NCI-H146 treated with DMSO at 0.1 percent for 48 hours (cell line): ENCODE data around the gene EYA2.

ENCODE experiments used
- DNase-seq: peaks from one replicate; lab custom pipeline; 2025; ENCODE audit not compliant: unreplicated experiment; lab: John Stamatoyannopoulos, UW

The EYA2 gene

DNA sequence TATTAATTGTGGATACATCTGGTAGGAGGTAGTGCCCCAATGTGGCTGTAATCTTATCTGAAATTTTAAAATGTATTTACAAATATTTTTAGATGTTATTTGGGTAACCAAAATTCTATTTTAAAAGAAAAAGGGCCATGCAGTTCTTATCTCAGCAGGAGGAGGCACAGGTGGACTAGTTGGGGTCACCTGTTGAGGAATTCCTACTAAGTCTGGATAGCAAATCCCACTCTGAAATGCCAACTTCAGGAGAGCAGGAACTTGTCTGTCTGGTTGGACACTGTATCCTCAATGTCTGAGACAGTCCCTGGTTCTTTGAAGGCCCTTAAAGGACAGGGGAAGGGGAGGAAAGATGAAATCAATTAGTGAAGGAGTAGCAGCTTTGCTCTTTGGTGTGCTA lies 82.6 kb downstream of the EYA2 start:
- DNase-seq, result no peak

DNA sequence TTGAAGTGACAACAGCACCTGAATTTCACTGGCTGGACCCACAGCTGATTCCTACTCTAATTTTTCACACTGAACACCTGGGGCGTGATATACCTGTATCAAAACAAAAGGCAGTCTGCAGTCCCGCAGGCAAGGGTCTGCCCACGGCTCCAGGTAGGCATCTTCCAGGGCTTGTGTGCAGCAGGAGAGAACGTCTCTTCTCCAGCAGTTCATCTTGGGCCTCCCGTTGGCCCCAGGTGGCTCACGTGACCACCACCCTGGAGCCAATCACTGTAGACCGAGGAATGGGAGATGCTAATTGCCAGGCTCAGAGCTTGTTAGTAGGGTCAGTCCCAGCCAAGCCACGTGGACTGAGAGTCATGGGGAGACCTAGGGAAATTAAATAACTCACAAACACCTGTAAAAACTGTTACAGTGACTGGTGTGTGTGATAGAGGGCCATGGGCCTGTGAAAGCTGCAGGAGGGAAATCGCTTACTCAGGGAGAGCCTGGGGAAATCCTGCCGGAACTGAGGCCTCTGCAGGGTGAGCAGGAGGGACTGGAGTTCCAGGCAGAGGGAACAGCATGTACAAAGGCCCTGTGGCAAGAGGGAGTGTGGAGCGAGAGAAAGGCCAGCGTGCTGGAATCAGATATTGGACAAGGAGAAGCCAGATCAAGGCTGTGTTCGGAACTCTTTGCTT lies 83.4 kb downstream of the EYA2 start:
- no peak for DNase-seq

DNA sequence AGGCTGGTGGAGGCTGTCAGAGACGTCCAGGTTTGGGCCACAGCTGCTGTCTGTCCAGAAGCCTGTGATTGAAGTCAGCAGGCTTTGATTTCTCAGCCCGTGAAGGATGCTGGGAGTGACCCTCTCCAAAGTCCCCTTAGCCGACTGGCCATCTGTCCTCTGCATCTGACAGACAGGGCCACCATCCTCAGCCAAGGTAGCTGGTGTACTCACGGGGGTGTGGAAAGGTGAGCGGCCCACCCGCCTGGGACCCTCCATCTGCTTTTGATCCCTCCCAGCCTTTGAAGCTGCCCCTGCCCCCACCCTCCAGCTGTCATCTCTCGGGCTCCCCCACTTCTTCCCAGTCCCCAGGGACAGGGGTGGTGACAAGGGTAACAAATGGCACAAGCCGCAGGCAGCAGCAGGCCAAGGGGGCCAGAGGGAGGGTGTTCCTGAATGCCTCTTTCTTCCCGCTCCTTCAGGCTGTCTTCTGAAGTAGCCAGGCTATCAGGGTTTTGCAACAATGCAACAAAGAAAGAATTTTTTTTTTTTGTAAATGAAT lies 84.4 kb downstream of the EYA2 start:
- no peak for DNase-seq

DNA sequence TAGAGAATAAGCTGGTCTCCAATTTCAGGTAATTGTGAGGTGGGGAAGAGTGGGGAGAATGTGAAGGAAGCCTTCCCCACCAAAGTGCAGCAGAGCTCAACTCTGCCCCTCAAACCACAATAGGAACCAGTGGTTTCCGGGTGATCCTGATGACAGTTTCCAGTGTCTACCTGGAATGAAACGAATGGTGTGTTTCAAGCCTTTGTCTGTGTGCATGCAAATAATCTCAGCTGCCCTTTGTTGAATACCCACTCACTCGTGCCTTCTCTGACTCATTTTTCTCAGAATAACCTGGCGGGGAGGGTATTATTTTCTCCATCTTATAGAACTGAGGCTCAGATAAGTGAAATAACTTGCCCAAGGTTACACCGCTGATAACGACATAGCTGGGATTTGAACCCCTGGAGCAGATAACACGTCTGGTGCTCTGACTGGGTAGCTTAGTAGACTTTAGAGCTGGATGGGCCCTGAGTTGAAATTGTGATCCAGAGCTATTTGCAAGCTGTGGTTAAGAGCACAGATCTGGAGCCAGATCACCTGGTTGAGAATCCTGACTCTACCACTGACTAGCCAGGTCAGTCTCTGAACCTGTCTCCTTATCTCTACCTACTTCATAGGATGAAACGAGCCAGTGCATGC lies 85.1 kb downstream of the EYA2 start:
- DNase-seq, result no peak

DNA sequence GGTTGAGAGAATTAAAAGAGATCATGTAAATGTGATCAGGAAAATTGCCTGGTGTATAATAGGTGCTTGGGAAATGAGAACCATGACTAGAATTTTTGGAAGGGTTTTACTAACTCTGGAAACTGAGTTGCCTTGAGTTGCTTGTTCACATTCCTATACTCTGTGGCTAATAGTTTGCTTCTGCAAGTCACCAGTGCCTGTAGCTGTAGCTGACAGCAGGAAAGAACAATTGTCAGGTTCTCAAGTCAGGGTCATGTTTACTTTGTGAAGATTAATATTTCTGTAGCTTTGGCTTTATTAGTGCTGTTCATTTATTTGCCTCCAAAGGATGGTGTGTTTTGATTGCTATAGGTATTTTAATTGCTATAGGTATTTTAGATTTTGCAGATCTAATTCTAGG lies 86.5 kb downstream of the EYA2 start:
- DNase-seq, result no peak

DNA sequence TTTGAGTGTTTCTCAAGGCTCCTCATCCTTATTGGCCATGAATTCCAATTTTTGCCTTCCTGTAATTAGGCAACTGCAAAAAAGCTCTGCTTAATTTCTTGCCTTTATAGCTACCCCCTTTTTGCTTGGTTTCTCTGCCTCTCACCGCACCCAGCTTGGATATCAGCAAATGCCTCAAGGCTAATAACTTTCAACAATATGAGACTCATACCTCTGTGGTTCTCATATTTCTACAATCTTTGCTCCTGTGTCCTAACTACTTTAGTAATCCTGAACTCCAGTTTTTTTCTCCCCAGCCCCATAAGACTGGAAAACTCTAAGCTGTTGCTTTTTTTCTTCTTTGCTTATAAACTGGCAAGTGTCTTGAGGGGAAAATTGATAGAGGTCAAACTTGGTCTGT lies 88.8 kb downstream of the EYA2 start:
- DNase-seq, result no peak

DNA sequence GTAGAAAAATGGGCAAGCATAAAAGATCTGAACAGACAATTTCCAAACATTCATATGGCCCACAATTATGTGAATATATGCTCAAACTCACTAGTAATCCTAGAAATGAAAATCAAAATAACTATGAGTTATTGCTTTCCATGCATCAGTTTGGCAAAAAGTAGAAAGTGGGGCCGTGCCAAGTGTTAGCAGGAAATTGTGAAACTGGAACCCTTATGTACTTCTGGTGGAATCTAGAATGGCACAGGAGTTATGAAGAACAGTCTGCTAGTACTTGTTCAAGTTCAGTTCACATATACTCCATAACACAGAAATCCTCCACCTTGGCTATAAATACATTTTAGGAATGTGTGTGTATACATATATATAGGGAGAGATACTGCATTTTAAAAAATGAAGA lies 89.8 kb downstream of the EYA2 start:
- no peak for DNase-seq

DNA sequence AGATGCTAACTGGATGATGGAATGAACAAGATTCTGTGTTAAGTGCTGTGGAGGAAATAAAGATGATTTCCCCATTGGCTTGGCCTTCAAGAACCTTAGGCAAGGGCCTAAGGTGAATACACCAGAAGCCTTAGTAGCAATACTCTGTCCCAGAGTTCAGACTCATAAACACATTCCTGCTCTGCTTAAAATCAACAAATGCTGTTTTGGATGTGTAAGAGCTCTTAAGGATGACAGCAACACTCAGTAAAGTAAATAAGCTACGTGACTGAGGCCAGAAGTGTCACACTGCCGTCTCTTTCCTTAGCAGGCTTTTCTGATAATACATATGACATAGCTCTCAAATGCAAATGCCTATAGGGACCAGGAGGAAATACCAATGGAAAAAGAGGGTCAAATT lies 90.6 kb downstream of the EYA2 start:
- no peak for DNase-seq

DNA sequence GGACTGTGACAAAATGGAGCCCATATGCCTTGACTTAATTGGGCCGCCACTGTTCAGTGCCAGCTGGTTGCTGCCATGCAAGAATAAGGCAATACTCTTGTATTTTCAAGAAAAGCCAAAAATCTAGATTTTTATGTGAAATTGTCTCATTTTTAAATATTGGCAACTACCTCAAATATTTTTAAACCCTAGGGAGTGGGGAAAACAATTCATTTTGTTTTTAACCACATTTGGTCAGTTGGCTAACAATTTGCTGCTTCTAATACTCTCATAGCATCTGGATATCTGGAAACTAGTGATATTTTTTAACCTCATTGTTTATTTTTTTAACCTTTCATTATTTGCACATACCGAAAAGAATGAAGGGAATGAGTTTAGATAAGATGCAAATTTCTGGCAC lies 91.0 kb downstream of the EYA2 start:
- no peak for DNase-seq

DNA sequence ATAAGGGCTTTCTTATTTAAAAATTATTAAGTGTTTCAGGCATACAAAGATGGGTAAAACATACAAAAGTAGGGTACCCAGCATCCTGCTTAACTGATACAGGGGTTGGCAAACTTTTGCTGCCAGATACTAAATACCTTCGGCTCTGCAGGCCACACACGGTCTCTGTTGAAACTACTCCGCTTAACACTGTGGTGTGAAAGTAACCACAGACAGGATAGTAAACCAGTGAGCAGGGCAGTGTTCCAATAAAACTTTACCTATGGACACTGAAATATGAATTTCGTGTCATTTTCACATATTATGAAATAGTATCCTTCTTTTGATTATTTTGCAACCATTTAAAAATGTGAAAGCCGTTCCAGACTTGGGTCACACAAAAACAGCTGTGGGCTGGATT lies 92.4 kb downstream of the EYA2 start:
- DNase-seq, result no peak

DNA sequence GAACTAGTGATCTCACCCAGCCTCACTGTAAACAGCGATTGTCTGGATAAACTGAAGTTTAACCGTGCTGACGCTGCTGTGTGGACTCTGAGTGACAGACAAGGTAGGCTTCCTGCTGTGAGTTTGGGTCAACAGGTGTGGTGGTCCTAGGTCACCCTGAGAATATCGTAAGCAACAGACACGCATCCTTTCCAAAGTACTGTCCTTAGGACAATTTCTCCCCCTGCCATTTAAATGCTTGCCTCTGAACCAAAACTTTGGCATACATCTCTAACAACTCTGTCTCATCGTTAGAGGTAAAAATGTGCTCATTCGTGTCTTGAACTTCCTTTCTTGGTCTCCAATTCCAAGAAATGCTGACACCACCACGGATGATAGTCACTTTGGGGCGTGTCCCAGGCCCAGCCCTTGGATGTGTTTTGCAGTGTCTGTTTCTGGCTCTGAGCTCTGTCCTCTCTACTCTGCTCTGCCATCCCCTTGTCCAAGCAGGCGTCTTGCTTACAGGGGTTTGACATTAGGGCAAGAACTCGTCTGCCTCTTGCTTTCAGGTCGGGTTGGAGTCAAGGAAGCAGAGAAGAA lies 95.5 kb downstream of the EYA2 start:
- DNase-seq, result no peak

DNA sequence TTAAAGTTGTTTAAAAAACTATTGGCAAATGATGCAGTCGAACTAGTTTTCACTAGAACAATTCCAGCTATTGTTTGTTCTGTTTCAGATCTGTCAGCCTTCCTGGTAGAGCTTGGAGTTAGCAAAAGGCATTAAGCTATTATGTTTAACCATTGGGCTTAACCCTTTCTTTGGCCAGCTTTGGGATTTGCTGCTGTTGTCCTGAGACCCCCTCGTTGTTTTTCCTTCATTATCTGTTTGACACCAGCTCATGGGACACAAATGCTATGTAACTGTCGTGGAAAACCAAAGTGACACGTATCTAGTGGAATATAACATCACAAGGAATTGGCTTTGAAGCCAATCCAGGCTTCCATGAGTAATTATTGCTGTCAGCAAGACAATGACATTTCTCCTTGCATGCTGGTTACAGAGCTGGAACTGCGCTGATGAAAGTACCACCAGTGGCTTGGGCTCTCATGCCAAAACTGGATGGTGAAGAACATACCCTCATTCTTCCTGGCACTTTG lies 96.0 kb downstream of the EYA2 start:
- DNase-seq, result no peak

DNA sequence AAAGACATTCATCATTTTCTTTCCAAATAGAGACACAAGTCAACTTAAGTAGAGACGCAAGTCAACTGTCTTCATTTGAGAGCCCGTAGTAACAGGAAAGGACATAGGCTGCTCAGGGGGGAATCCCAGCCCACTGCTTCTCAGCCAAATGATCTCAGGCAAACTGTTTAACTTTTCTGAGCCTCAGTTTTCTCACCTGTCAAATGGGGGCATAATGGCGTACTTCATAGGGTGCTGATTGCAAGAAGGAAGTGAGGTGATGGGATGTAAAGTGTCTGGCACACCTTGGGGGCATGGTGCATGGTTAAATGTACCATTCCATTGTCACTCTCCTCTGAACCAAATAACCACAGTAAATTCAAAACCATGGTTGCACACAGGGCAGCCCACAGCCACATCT lies 96.5 kb downstream of the EYA2 start:
- no peak for DNase-seq

DNA sequence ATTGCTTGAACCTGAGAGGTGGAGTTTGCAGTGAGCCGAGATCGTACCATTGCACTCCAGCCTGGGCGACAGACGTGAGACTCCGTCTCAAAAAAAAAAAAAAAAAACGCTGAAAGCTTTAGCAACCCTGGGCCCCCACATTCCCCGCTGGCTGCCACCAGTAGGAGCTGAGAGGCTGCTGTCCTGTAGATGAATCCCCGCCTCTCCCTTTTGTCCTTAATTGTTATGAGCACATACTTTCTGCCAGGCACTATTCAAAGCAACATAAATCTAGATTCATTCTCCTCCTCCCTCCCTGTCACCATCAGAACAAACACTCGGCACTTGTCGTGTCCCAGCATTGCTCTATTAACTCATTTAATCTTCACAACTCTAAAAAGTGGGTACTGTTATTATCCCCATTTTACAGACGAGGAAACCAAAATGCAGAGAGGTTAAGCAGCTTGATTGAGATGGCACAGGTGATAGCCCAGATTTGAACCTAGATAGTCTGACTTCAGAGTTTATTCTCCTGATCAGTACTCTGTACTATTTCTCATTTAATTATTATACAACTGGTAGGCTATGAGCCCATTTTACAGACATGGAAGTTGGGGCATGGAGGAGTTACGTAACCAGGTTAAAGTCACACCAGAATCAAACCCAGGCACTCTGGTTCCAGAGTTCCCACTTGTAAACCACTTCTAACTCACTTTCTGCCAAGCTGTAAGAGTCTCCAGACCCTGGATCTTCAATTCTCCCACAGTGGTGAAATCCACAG lies 97.4 kb downstream of the EYA2 start:
- no peak for DNase-seq

DNA sequence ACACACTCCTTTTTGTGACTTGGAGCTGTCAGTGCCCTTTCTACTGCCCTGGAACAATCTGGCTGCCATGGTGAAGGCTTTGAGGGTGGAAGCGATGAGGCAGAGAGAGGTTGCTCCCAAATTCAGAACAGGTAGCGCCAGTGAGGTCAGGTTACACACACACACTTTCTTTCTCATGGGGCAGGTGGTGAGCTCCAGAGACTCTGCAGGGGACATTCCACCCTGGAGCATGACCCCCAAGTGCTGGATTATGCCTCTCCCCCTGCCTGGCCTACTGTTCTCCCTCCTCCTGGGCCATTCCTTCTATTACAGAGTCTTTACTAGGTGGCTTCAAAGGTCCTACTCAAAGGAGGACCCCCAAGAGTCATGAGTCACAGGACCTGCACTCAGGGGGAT lies 98.0 kb downstream of the EYA2 start:
- peak; percentile 10 for DNase-seq

DNA sequence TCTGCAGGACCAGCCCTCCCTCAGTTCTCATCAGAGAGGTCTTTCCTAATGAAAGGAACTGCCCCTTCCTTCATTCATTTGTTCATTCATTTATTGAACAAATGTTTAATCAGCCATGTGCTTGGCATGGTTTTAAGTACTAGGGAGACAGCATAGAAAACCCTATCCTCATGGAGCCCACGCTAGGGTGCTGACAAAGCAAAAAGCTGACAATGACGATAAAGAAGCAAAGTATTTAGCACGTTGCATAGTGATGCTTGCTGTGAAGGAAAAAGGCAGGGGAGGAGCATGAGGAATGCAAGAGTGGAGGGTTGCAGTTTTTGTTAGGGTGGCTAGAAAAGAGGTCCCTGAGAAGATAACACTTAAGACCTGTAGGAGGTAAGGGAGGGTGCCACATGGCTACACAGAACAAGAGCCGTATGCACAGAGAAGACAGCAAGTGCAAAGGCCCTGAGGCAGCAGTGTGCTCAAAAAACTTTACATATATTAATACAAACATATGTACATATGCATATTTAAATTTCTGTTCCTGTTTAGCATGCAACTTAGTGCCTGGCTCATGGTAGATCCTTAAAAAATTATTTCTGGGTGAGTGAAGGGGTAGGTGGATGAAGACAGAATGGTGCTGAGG lies 98.9 kb downstream of the EYA2 start:
- DNase-seq, result no peak

DNA sequence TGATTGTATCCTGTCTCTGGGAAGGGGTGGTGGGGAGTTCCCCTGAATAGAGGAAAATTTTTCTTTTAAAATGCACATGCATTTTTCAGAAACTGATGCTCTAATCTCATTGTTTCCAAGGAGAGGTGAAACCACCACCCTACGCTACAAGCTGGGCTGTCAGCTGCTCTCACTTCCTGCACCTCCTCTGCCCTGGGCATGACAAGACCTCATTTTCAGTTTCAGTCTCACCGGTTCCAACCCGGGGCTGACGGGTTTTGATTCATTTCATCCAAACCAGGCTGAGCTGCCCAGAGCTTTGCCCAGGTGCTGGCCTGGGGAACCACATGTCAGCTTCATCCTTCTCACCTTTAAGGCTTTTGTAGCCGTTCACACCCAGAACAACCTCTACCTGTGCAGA lies 99.7 kb downstream of the EYA2 start:
- no peak for DNase-seq

DNA sequence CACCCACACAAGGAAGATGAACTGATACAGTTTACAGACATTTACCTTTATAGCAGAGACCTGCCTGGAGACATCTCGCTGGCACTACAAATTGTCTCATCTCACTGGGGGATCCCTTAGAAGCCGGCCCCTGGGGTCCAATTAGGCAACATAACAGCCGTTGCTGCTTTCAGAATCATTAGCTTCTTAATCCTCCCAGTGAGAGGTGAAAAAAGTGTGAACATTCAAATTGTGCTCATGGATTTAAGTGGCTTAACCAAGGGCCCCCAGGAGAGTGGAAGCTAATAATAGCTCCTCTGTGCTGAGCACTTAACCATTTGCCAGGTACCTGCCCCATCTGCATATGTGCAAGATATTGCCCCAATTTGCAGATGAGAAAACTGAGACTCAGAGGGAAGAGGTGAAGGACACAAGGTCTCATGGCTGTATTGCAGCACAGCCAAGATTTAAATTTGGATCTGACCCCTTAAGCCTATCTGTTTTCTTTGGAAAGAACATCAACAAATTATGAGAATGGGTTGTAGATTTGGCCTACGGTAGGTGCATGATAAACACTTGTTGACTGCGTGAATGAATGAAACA lies 101.0 kb downstream of the EYA2 start:
- peak; percentile 35 for DNase-seq

DNA sequence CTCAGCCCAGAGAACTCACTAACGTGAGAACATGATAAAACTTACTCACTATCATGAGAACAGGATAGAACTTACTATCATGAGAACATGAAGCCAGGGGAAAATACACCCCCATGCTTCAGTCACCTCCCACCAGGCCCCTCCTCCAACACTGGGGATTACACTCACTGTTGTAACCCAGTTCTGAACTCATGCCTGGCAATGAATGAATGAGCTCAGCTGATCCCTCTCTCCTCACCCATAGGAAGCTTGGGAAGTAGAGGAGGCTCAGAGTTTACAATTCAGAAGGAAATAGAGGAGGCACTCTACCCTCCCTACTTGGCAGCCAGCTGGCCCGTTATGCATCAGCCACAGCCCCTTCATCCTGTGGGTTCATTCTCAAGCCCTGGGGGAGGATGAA lies 102.5 kb downstream of the EYA2 start:
- no peak for DNase-seq

DNA sequence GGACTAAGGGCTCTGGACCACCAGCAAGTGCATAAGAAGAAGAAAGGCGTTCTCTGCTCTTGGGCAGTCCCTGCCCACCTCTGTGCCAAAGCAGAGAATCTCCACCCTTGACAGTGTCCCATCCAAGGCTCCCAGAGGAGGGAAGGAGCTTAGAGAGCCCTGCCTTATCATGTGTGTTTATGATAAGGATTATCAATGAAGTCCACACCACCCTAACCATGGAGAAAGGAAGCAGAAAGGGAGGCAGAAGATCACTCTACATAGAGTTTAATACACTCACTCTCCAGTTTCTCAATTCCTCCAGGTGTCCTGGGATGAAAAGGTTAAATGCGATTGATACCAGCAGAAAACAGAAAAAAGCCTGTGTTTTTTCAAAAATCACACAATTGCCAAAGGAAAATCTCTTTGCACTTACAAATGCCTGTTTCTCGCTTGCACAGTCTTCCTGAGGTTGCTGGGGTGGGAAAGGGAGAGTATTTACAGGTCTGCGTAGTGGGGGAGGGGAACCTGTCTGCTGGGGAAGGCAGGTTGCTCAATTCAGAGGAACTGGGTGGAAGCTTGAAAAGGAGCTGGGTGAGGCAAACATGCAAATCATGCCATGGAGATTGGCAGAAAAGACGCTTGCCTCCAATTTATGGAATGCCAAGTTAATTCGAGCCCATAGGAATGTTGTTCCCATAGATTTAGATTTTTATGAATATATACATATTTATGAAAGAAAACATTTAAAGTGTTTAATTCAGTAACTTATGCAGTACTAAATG lies 104.0 kb downstream of the EYA2 start:
- no peak for DNase-seq
